ENCODE data around the gene PRR15L.

PRR15L gene

GRCh38 chr17:47959825-47960655 lies 2.4 kb upstream of the PRR15L start:
- DNase-seq (ENCODE audit: low spot score): no peak

GRCh38 chr17:47956791-47957590 lies 692 bp downstream of the PRR15L start:
- no peak for DNase-seq (ENCODE audit: low spot score)

GRCh38 chr17:47955497-47956461 lies 1.9 kb downstream of the PRR15L start:
- DNase-seq (ENCODE audit: low spot score): no peak

- no peak for DNase-seq (ENCODE audit: low spot score)
These were observed 3.8 kb downstream of the PRR15L start for GRCh38 chr17:47953909-47954308.

- no peak for DNase-seq (ENCODE audit: low spot score)
These were observed 5.3 kb downstream of the PRR15L start for GRCh38 chr17:47952171-47953021.

- no peak for DNase-seq (ENCODE audit: low spot score)
These were observed 7.2 kb downstream of the PRR15L start for GRCh38 chr17:47950448-47950847.

- no peak for DNase-seq (ENCODE audit: low spot score)
These were observed 7.7 kb downstream of the PRR15L start for GRCh38 chr17:47949946-47950345.

- DNase-seq (ENCODE audit: low spot score): peak; percentile 48
These were observed 8.4 kb downstream of the PRR15L start for GRCh38 chr17:47949197-47949759.

GRCh38 chr17:47948706-47949196 lies 8.9 kb downstream of the PRR15L start:
- no peak for DNase-seq (ENCODE audit: low spot score)

GRCh38 chr17:47946929-47947397 lies 10.7 kb downstream of the PRR15L start:
- peak; percentile 88 for DNase-seq (ENCODE audit: low spot score)

GRCh38 chr17:47946516-47946915 lies 11.2 kb downstream of the PRR15L start:
- no peak for DNase-seq (ENCODE audit: low spot score)

- DNase-seq (ENCODE audit: low spot score): no peak
These were observed 11.9 kb downstream of the PRR15L start for GRCh38 chr17:47945529-47946508.

- no peak for DNase-seq (ENCODE audit: low spot score)
These were observed 12.6 kb downstream of the PRR15L start for GRCh38 chr17:47945080-47945479.

GRCh38 chr17:47942568-47942967 lies 15.1 kb downstream of the PRR15L start:
- DNase-seq (ENCODE audit: low spot score): no peak

GRCh38 chr17:47942096-47942510 lies 15.6 kb downstream of the PRR15L start:
- DNase-seq (ENCODE audit: low spot score): no peak

- peak; percentile 99 for DNase-seq (ENCODE audit: low spot score)
These were observed 16.2 kb downstream of the PRR15L start, which contains the start of gene PNPO for GRCh38 chr17:47941246-47942095. Gene PNPO, plus strand, starts transcription at chr17:47941571. Its CDS starts 105 bp downstream, at chr17:47941676.

GRCh38 chr17:47937941-47938340 lies 19.7 kb downstream of the PRR15L start:
- DNase-seq (ENCODE audit: low spot score): no peak

GRCh38 chr17:47935961-47936360 lies 21.7 kb downstream of the PRR15L start:
- no peak for DNase-seq (ENCODE audit: low spot score)

All from COLO829 (cell line).